EH (cell line): ENCODE results near the gene KCND3.
"Not testable (repeated sequence)": the region's sequence is repeated elsewhere in the genome, so short reads cannot be mapped to it uniquely, and the experiment has no call there.

ENCODE experiments used
- DNase-seq: peaks from one replicate; pipeline ENCODE4 v3.0.0-alpha.2; 2015; ENCODE audit warnings: low read depth

Gene KCND3

GRCh38 chr1:111743679-111744101, 245.8 kb downstream of the KCND3 start:
- DNase-seq: peak; percentile 88

GRCh38 chr1:111742938-111743549, 246.4 kb downstream of the KCND3 start:
- peak; percentile 60 for DNase-seq

GRCh38 chr1:111742292-111742691, 247.2 kb downstream of the KCND3 start:
- DNase-seq: not testable (repeated sequence)

GRCh38 chr1:111739925-111740765, 249.3 kb downstream of the KCND3 start:
- DNase-seq: peak; percentile 79

- DNase-seq: peak; percentile 87
Measured at GRCh38 chr1:111739194-111739924, 250.1 kb downstream of the KCND3 start, which contains the start of gene INKA2. Gene INKA2 (minus strand): TSS chr1:111739395. CDS start chr1:111739242, 153 bp downstream.

GRCh38 chr1:111738436-111739193, 250.9 kb downstream of the KCND3 start:
- peak; percentile 71 for DNase-seq

GRCh38 chr1:111738133-111738435, 251.4 kb downstream of the KCND3 start:
- no peak for DNase-seq

- DNase-seq: no peak
Measured at GRCh38 chr1:111737216-111738132, 252.0 kb downstream of the KCND3 start.

GRCh38 chr1:111736548-111737215, 252.8 kb downstream of the KCND3 start:
- DNase-seq: peak; percentile 60

GRCh38 chr1:111735858-111736544, 253.5 kb downstream of the KCND3 start:
- DNase-seq: no peak

- DNase-seq: peak; percentile 24
Measured at GRCh38 chr1:111735321-111735720, 254.1 kb downstream of the KCND3 start.

- no peak for DNase-seq
Measured at GRCh38 chr1:111734856-111735255, 254.6 kb downstream of the KCND3 start.

- DNase-seq: no peak
Measured at GRCh38 chr1:111734426-111734825, 255.0 kb downstream of the KCND3 start.

- no peak for DNase-seq
Measured at GRCh38 chr1:111733992-111734341, 255.5 kb downstream of the KCND3 start.

GRCh38 chr1:111733183-111733991, 256.1 kb downstream of the KCND3 start:
- DNase-seq: peak; percentile 85

GRCh38 chr1:111732718-111733117, 256.8 kb downstream of the KCND3 start:
- DNase-seq: no peak

- DNase-seq: no peak
Measured at GRCh38 chr1:111731956-111732355, 257.5 kb downstream of the KCND3 start.

- DNase-seq: no peak
Measured at GRCh38 chr1:111730706-111731105, 258.8 kb downstream of the KCND3 start.
